ENCODE results near the gene SLC9A9. TPM values are rescaled to one million over a fixed set of nuclear protein-coding genes. Genes with fewer than 3 reads are reported as not detected.

Gene SLC9A9
- total and polyA plus RNA-seq, 4 donors: 3.3 to 15.0 (median 6.1) TPM

GRCh38 chr3:143428294-143428693 is 420.0 kb downstream of the SLC9A9 start:
- H3K27me3 ChIP-seq (ENCODE audit: control insufficient read depth in 4 of 4, insufficient read depth in 4 of 4, low read length in 3 of 4): no peaks in the 10 kb centered on the region
- no peak overlapping the region for H3K9ac ChIP-seq (ENCODE audit: low read depth in 1 of 2, low read length in 2 of 2)
- H3K27ac ChIP-seq (ENCODE audit: low read depth in 1 of 2, low read length in 2 of 2): no peak overlapping the region
- TF ChIP-seq NR2F2 (IDR thresholded peaks at IDR 0.05) (no peak), ZBTB33 (IDR thresholded peaks at IDR 0.05) (no peak), GABPA (IDR thresholded peaks at IDR 0.05 in 1 of 2, conservative IDR thresholded peaks at IDR 0.05 in 1 of 2) (no peak), CTCF (IDR thresholded peaks at IDR 0.05; ENCODE audit: low read depth, low read length, missing input control) (no peak), HNF4A (conservative IDR thresholded peaks at IDR 0.05) (no peak), ATF3 (IDR thresholded peaks at IDR 0.05) (no peak), EGR1 (IDR thresholded peaks at IDR 0.05; ENCODE audit: low read depth in 2 of 2) (no peak), MAX (IDR thresholded peaks at IDR 0.05) (no peak), HNF4G (IDR thresholded peaks at IDR 0.05) (no peak), REST (IDR thresholded peaks at IDR 0.05) (no peak), FOXA1 (IDR thresholded peaks at IDR 0.05) (no peak), FOXA2 (IDR thresholded peaks at IDR 0.05) (no peak), RAD21 (IDR thresholded peaks at IDR 0.05) (no peak), TAF1 (conservative IDR thresholded peaks at IDR 0.05) (no peak), JUND (IDR thresholded peaks at IDR 0.05) (no peak), SP1 (IDR thresholded peaks at IDR 0.05) (no peak), YY1 (IDR thresholded peaks at IDR 0.05) (no peak), RXRA (IDR thresholded peaks at IDR 0.05) (no peak)
- 79% methylated on average over 1 of the region's 1 CpG for WGBS
- H3K36me3 ChIP-seq (ENCODE audit: control insufficient read depth in 4 of 4, insufficient read depth in 3 of 4, low read depth in 1 of 4, low read length in 3 of 4): no peaks in the 10 kb centered on the region
- no peaks in the 10 kb centered on the region for H3K9me3 ChIP-seq (ENCODE audit: control insufficient read depth in 4 of 4, low read length in 3 of 4)
- no peak overlapping the region for H3K4me3 ChIP-seq (ENCODE audit: low read depth in 1 of 3, low read length in 3 of 3)
- no peak for DNase-seq (ENCODE audit: low spot score)
- no peaks in the 10 kb centered on the region for H3K4me1 ChIP-seq (ENCODE audit: control insufficient read depth in 4 of 4, insufficient read depth in 4 of 4, low read length in 3 of 4)
